C4-2B (cell line): ENCODE results near the gene TTLL5.

Source experiments
- CTCF ChIP-seq: fragments of 450-650 bp; conservative IDR thresholded peaks from 2 replicates; pipeline ENCODE4 v1.5.1; 2017; ENCODE audit warnings: mild to moderate bottlenecking
- ZFX ChIP-seq: fragments of 450-650 bp; IDR thresholded peaks from 2 replicates; pipeline ENCODE4 v1.6.1; 2017

GRCh38 chr14:75977582-75977943 lies 316.5 kb downstream of the TTLL5 start:
- TF ChIP-seq CTCF (no peak), ZFX (no peak)
